GM12892 (cell line): ENCODE measurements around the gene FAM98B.

ENCODE experiments used
- POLR2A ChIP-seq: IDR thresholded peaks from 2 replicates; pipeline ENCODE4 v1.6.1; 2011; ENCODE audit warnings: low read depth, low read length, control low read depth
- TAF1 ChIP-seq: IDR thresholded peaks from 2 replicates; pipeline ENCODE4 v1.6.1; 2011; ENCODE audit warnings: low read depth, mild to moderate bottlenecking, control low read depth, low read length, borderline replicate concordance

- TF ChIP-seq POLR2A (no peak), TAF1 (no peak)
These were observed 69.0 kb downstream of the FAM98B start for GRCh38 chr15:38522922-38523321.
